Peyer's patch (tissue), 4 donors: ENCODE results near the gene ATXN1. TPM values are rescaled to one million over a fixed set of nuclear protein-coding genes. Genes with fewer than 3 reads are reported as not detected.

Source experiments
- DNase-seq, 3 donors: peaks; one replicate each; pipeline ENCODE4 v3.0.0-alpha.2; 2017 to 2019
- H3K27ac ChIP-seq, 4 donors: fragments of 200-600 bp; sonication (generic); one replicate each; pipeline ENCODE4 v1.5.1; 2016 to 2019
- H3K27me3 ChIP-seq, 2 donors: fragments of 200-600 bp; sonication (generic); one replicate each; pipeline ENCODE4 v1.5.1; 2019
- H3K36me3 ChIP-seq, 3 donors: fragments of 200-600 bp; sonication (generic); one replicate each; pipeline ENCODE4 v1.5.1; 2016 to 2019
- H3K4me1 ChIP-seq, 4 donors: fragments of 200-600 bp; sonication (generic); one replicate each; pipeline ENCODE4 v1.5.1; 2016 to 2019
- H3K4me3 ChIP-seq, 4 donors: fragments of 200-600 bp; sonication (generic); 1 replicate in 3 of 4; 2 replicates in 1 of 4; pipeline ENCODE4 v1.5.1; 2016 to 2019; ENCODE audit warnings: mild to moderate bottlenecking in 1 of 4
- H3K9me3 ChIP-seq, 4 donors: fragments of 200-600 bp; sonication (generic); one replicate each; pipeline ENCODE4 v1.5.1; 2016 to 2019; ENCODE audit warnings: mild to moderate bottlenecking in 1 of 4
- CTCF ChIP-seq, 6 experiments: fragments of 450-650 bp in 4 of 6; fragments of 200-600 bp in 2 of 6; sonication (generic) in 1 of 6; IDR thresholded peaks; one replicate each; pipeline ENCODE4 v1.5.1; 2017 to 2019; ENCODE audit warnings: antibody characterized with exemption in 6 of 6, mild to moderate bottlenecking in 3 of 6, moderate library complexity in 1 of 6
- POLR2A ChIP-seq, 2 donors: fragments of 450-650 bp; IDR thresholded peaks; one replicate each; pipeline ENCODE4 v1.5.1; 2017; ENCODE audit warnings: antibody characterized with exemption in 2 of 2, mild to moderate bottlenecking in 2 of 2, moderate library complexity in 2 of 2
- total RNA-seq, 4 donors: library from RNA; depleted of rRNA; stranded (reverse); fragments of >200 nt; gene quantifications; one replicate each; pipeline ENCODE4 v1.1.0, GENCODE V29; 2016

Gene ATXN1
- total RNA-seq, 4 donors from 2014 or later, result 34.7 to 48.5 (median 43.1) TPM

- Histone ChIP-seq H3K9me3 (no peaks in the 10 kb centered on the region), H3K4me3 (no peak overlapping the region), H3K36me3 (no peaks in the 10 kb centered on the region), H3K27ac (no peak overlapping the region), H3K4me1 (no peaks in the 10 kb centered on the region), H3K27me3 (no peaks in the 10 kb centered on the region)
- DNase-seq, result no peak
- no peak for TF ChIP-seq POLR2A (IDR thresholded peaks at IDR 0.05)
- no peak for TF ChIP-seq CTCF (IDR thresholded peaks at IDR 0.05)
Measured at GRCh38 chr6:16567071-16567470, 194.2 kb downstream of the ATXN1 start.

- Histone ChIP-seq H3K9me3 (no peaks in the 10 kb centered on the region), H3K27me3 (no peaks in the 10 kb centered on the region), H3K4me1 (no peaks in the 10 kb centered on the region), H3K27ac (no peak overlapping the region), H3K4me3 (no peak overlapping the region), H3K36me3 (no peaks in the 10 kb centered on the region)
- no peak for TF ChIP-seq CTCF (IDR thresholded peaks at IDR 0.05)
- TF ChIP-seq POLR2A (IDR thresholded peaks at IDR 0.05), result no peak
- DNase-seq, result no peak
Measured at GRCh38 chr6:16564436-16564835, 196.8 kb downstream of the ATXN1 start.

- TF ChIP-seq CTCF (IDR thresholded peaks at IDR 0.05), result no peak
- no peak for TF ChIP-seq POLR2A (IDR thresholded peaks at IDR 0.05)
- Histone ChIP-seq H3K9me3 (no peaks in the 10 kb centered on the region), H3K36me3 (no peaks in the 10 kb centered on the region), H3K4me3 (no peak overlapping the region), H3K27ac (no peak overlapping the region), H3K27me3 (no peaks in the 10 kb centered on the region), H3K4me1 (no peaks in the 10 kb centered on the region)
- DNase-seq, result no peak
Measured at GRCh38 chr6:16563628-16564240, 197.5 kb downstream of the ATXN1 start.

DNA sequence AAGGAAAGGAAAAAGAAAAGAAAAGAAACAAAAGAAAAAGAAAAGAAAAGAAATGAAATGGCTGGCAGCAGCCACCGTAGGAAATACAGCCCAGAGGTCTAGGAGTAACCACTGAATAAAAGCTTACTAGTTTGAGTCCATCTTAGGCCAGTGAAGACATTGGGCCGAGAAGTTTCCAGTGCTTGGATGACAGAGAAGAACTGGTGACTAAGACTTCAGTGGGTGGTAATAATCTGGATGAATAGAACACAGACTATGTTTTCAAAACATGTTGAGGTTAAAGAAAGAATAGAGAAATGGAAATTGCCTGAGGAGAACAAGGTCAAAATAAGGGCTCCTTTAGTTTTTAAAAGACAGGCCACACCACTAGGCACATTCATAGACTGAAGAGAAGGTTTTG lies 198.8 kb downstream of the ATXN1 start:
- no peaks in the 10 kb centered on the region for H3K36me3 ChIP-seq
- H3K27ac ChIP-seq, result no peak overlapping the region
- no peak overlapping the region for H3K4me3 ChIP-seq
- H3K9me3 ChIP-seq, result no peaks in the 10 kb centered on the region
- H3K4me1 ChIP-seq, result no peaks in the 10 kb centered on the region
- H3K27me3 ChIP-seq, result no peaks in the 10 kb centered on the region
- no peak for TF ChIP-seq CTCF (IDR thresholded peaks at IDR 0.05)
- no peak for TF ChIP-seq POLR2A (IDR thresholded peaks at IDR 0.05)
- no peak for DNase-seq

- no peaks in the 10 kb centered on the region for H3K27me3 ChIP-seq
- H3K4me3 ChIP-seq, result no peak overlapping the region
- TF ChIP-seq CTCF (IDR thresholded peaks at IDR 0.05) (no peak), POLR2A (IDR thresholded peaks at IDR 0.05) (no peak)
- no peak for DNase-seq
- no peak overlapping the region for H3K27ac ChIP-seq
- H3K4me1 ChIP-seq, result no peaks in the 10 kb centered on the region
- no peaks in the 10 kb centered on the region for H3K9me3 ChIP-seq
- no peaks in the 10 kb centered on the region for H3K36me3 ChIP-seq
Measured at GRCh38 chr6:16559071-16559470, 202.2 kb downstream of the ATXN1 start.

- Histone ChIP-seq H3K9me3 (no peaks in the 10 kb centered on the region), H3K27ac (no peak overlapping the region), H3K27me3 (no peaks in the 10 kb centered on the region), H3K4me3 (no peak overlapping the region), H3K36me3 (no peaks in the 10 kb centered on the region), H3K4me1 (no peaks in the 10 kb centered on the region)
- DNase-seq, result no peak
- TF ChIP-seq CTCF (IDR thresholded peaks at IDR 0.05) (no peak), POLR2A (IDR thresholded peaks at IDR 0.05) (no peak)
Measured at GRCh38 chr6:16555550-16555949, 205.7 kb downstream of the ATXN1 start.
